Stimulated activated CD8-positive, alpha-beta memory T cell treated with anti-CD3 and anti-CD28 coated beads, Interleukin-2, amount 100 ng/mL, for 48 hours (primary cell): ENCODE measurements around the gene TDP2.

ENCODE experiments used
- DNase-seq, 2 donors: peaks; one replicate each; pipeline ENCODE4 v3.0.0-alpha.2; 2020; ENCODE audit warnings: low read depth in 2 of 2

The TDP2 gene

GRCh38 chr6:24666641-24667377, at the start of gene TDP2, which contains the start of gene ACOT13:
Gene TDP2 (minus strand): TSS chr6:24666899. CDS start chr6:24666862, 37 bp downstream.
Gene ACOT13 (plus strand): TSS chr6:24667077. CDS start chr6:24667264, 187 bp downstream.
- DNase-seq, result peak; percentile 92 to 93

- no peak for DNase-seq
These were observed 44.0 kb upstream of the TDP2 start for GRCh38 chr6:24710519-24711303.

GRCh38 chr6:24709014-24709711, 42.5 kb upstream of the TDP2 start:
- no peak for DNase-seq

- DNase-seq, result no peak
These were observed 41.9 kb upstream of the TDP2 start for GRCh38 chr6:24708612-24709011.

- DNase-seq, result no peak
These were observed 37.8 kb upstream of the TDP2 start for GRCh38 chr6:24704468-24704867.

- no peak for DNase-seq
These were observed 36.1 kb upstream of the TDP2 start for GRCh38 chr6:24702720-24703282.

GRCh38 chr6:24699521-24700359, 33.0 kb upstream of the TDP2 start:
- DNase-seq, result no peak

GRCh38 chr6:24696097-24696496, 29.4 kb upstream of the TDP2 start:
- DNase-seq, result no peak

- DNase-seq, result peak in 1 of 2 donors; percentile 17
These were observed 28.9 kb upstream of the TDP2 start for GRCh38 chr6:24695635-24696034.

- DNase-seq, result no peak
These were observed 27.5 kb upstream of the TDP2 start for GRCh38 chr6:24694198-24694597.

- DNase-seq, result no peak
These were observed 26.3 kb upstream of the TDP2 start for GRCh38 chr6:24692848-24693592.

GRCh38 chr6:24692415-24692814, 25.7 kb upstream of the TDP2 start:
- no peak for DNase-seq

GRCh38 chr6:24692003-24692402, 25.3 kb upstream of the TDP2 start:
- DNase-seq, result no peak

GRCh38 chr6:24691550-24691949, 24.9 kb upstream of the TDP2 start:
- no peak for DNase-seq

- DNase-seq, result no peak
These were observed 23.9 kb upstream of the TDP2 start for GRCh38 chr6:24690593-24690992.

GRCh38 chr6:24689964-24690363, 23.3 kb upstream of the TDP2 start:
- DNase-seq, result no peak

GRCh38 chr6:24686946-24687345, 20.2 kb upstream of the TDP2 start:
- DNase-seq, result no peak

- DNase-seq, result no peak
These were observed 19.7 kb upstream of the TDP2 start for GRCh38 chr6:24686408-24686807.

- no peak for DNase-seq
These were observed 16.9 kb upstream of the TDP2 start for GRCh38 chr6:24683297-24684296.
